K562 (cell line): ENCODE measurements around the gene PLD1. TPM values are rescaled to one million over a fixed set of nuclear protein-coding genes. Genes with fewer than 3 reads are reported as not detected.

ENCODE experiments used
- ATAC-seq: fragments of 200-7000 bp; cut with Tn5 transposase; 3 replicates; pipeline ENCODE4 v1.9.1; 2020; ENCODE audit warnings: moderate library complexity
- BruUV-seq: library from RNA; stranded (reverse); fragments of 400-500 nt; replicated peaks from 2 replicates; lab custom pipeline; 2021; lab: Mats Ljungman, UMichigan
- CTCF ChIA-PET: fragments of 300-600 bp; formaldehyde crosslinking; extraction: SDS; loops from one replicate; lab custom pipeline; 2021; ENCODE audit warnings: low intra/inter-chr PET ratio; lab: Yijun Ruan, JAX
- POLR2A ChIA-PET: fragments of 300-600, 350-650 bp; sonication (Branson Sonifier 250); formaldehyde crosslinking; extraction: SDS; loops from one replicate; lab custom pipeline; 2021; ENCODE audit warnings: antibody characterized with exemption, inconsistent platforms; lab: Yijun Ruan, JAX
- DNase-seq, 4 experiments: peaks; one replicate each; pipeline versions ENCODE4 v3.0.0 to v3.0.0-alpha.2; 2011 to 2018; ENCODE audit warnings: low spot score in 3 of 4, mixed read lengths in 3 of 4; ENCODE audit errors: extremely low read depth in 1 of 4
- FAIRE-seq: peaks from 2 replicates; lab custom pipeline; 2011; peaks lifted over from hg19 to GRCh38; lab: Jason Lieb, UNC
- H2AFZ ChIP-seq: 2 replicates; pipeline ENCODE4 v1.6.0; 2011; ENCODE audit warnings: low read depth, low read length, control low read depth, inconsistent platforms
- H3K27ac ChIP-seq: fragments of 200-600 bp; 3 replicates; pipeline ENCODE4 v1.8.0; 2011; ENCODE audit warnings: low read depth, mild to moderate bottlenecking, control low read depth, inconsistent platforms, low read length, moderate library complexity, mixed read lengths; ENCODE audit errors: extremely low read depth
- H3K27me3 ChIP-seq, 2 experiments: fragments of 300-600 bp in 1 of 2; 2 replicates in 1 of 2; 3 replicates in 1 of 2; pipeline versions ENCODE4 v1.6.0 to v1.8.0; 2011; ENCODE audit warnings: inconsistent platforms in 2 of 2, low read length in 2 of 2, mild to moderate bottlenecking in 1 of 2, mixed read lengths in 1 of 2, moderate library complexity in 1 of 2; ENCODE audit not compliant: control insufficient read depth in 2 of 2, insufficient read depth in 2 of 2
- H3K36me3 ChIP-seq: fragments of 300-600 bp; 3 replicates; pipeline ENCODE4 v1.8.0; 2011; ENCODE audit warnings: mild to moderate bottlenecking, low read length, inconsistent platforms; ENCODE audit not compliant: control insufficient read depth, insufficient read depth
- H3K4me1 ChIP-seq, 2 experiments: fragments of 200-600 bp in 1 of 2; replicated peaks in 1 of 2; 2 replicates in 1 of 2; 3 replicates in 1 of 2; pipeline versions ENCODE4 v1.5.1 to v1.8.0; 2011; ENCODE audit warnings: inconsistent platforms in 2 of 2, low read length in 2 of 2, mild to moderate bottlenecking in 1 of 2, mixed read lengths in 1 of 2, moderate library complexity in 1 of 2; ENCODE audit not compliant: control insufficient read depth in 2 of 2, insufficient read depth in 2 of 2
- H3K4me2 ChIP-seq: 2 replicates; pipeline ENCODE4 v1.6.1; 2011; ENCODE audit warnings: low read length, control low read depth, inconsistent platforms, mixed read lengths; ENCODE audit not compliant: insufficient read depth
- H3K4me3 ChIP-seq: fragments of 200-600 bp; sonication (generic), shearing (Covaris generic); 2 replicates; pipeline ENCODE4 v1.5.1; 2016; ENCODE audit warnings: control low read depth, inconsistent platforms
- H3K79me2 ChIP-seq: fragments of 200-600 bp; 3 replicates; pipeline ENCODE4 v1.8.0; 2011; ENCODE audit warnings: low read length, inconsistent platforms; ENCODE audit not compliant: control insufficient read depth, insufficient read depth
- H3K9ac ChIP-seq, 2 experiments: 2 replicates each; pipeline versions ENCODE4 v1.6.0 to v1.6.1; 2011; ENCODE audit warnings: low read depth in 2 of 2, low read length in 2 of 2, control low read depth in 1 of 2, inconsistent platforms in 1 of 2, mild to moderate bottlenecking in 1 of 2, mixed read lengths in 1 of 2; ENCODE audit not compliant: insufficient read depth in 1 of 2
- H3K9me1 ChIP-seq: one replicate; pipeline ENCODE4 v1.6.0; 2011; ENCODE audit warnings: inconsistent platforms, mild to moderate bottlenecking, low read length, moderate library complexity; ENCODE audit not compliant: control insufficient read depth, insufficient read depth
- H3K9me3 ChIP-seq: replicated peaks from 2 replicates; pipeline ENCODE4 v1.5.1; 2011; ENCODE audit warnings: low read depth, low read length, inconsistent platforms; ENCODE audit not compliant: control insufficient read depth, insufficient read depth
- H4K20me1 ChIP-seq: replicated peaks from 2 replicates; pipeline ENCODE4 v1.6.1; 2011; ENCODE audit warnings: low read length, inconsistent platforms, mixed read lengths; ENCODE audit not compliant: control insufficient read depth, insufficient read depth
- FOSL1 ChIP-seq: fragments of 200-800 bp; sonication (Bioruptor generic); conservative IDR thresholded peaks from 2 replicates; pipeline ENCODE4 v1.6.1; 2016; ENCODE audit warnings: missing genetic modification characterization, missing compliant biosample characterization
- HNRNPLL ChIP-seq: fragments of 200-400 bp; formaldehyde crosslinking; IDR thresholded peaks from 2 replicates; pipeline ENCODE4 v1.6.1; 2017; ENCODE audit warnings: low read length, low read depth, mild to moderate bottlenecking; ENCODE audit not compliant: poor library complexity, severe bottlenecking
- ILK ChIP-seq: fragments of 450-650 bp; IDR thresholded peaks from 2 replicates; pipeline ENCODE4 v1.6.1; 2016; ENCODE audit warnings: missing genetic modification characterization, low read depth, mild to moderate bottlenecking, missing compliant biosample characterization, moderate library complexity, borderline replicate concordance
- KDM4B ChIP-seq, 2 experiments: fragments of 450-650 bp in 1 of 2; sonication (generic) in 1 of 2; IDR thresholded peaks; 2 replicates each; pipeline ENCODE4 v1.6.1; 2016 to 2017; ENCODE audit warnings: borderline replicate concordance in 2 of 2, antibody characterized with exemption in 1 of 2, low read depth in 1 of 2, mild to moderate bottlenecking in 1 of 2
- RNF2 ChIP-seq: sonication (generic); IDR thresholded peaks from 2 replicates; pipeline ENCODE4 v1.6.1; 2016
- VEZF1 ChIP-seq: fragments of 200-800 bp; sonication (Bioruptor generic); IDR thresholded peaks from 2 replicates; pipeline ENCODE4 v1.6.1; 2017; ENCODE audit warnings: missing genetic modification characterization, missing compliant biosample characterization
- ZNF512 ChIP-seq: IDR thresholded peaks from 2 replicates; pipeline ENCODE4 v1.6.1; 2016; ENCODE audit warnings: missing genetic modification characterization, missing compliant biosample characterization
- WGBS: fragments of 100-300 bp; shearing (Covaris generic); methylation state at CpG from one replicate; pipeline ENCODE4 v1.1.6; 2016; ENCODE audit warnings: low coverage, mixed read lengths; ENCODE audit not compliant: insufficient coverage; ENCODE audit errors: missing lambda C conversion rate; 5-methylcytosine and 5-hydroxymethylcytosine counted together
- in situ Hi-C: fragments of 300-500 bp; cut with MboI; formaldehyde crosslinking; loops from 4 replicates; pipeline ENCODE4 v1.15.0; 2018; ENCODE audit warnings: inconsistent platforms, mixed read lengths
- intact Hi-C: fragments of 100-400 bp; cut with micrococcal nuclease; formaldehyde crosslinking; loops from 2 replicates; pipeline ENCODE4 v1.14.2; 2022
- polyA plus RNA-seq, 8 experiments: library from polyadenylated mRNA; depleted of rRNA in 4 of 8; stranded (reverse) in 5 of 8; unstranded in 3 of 8; fragments of >200 nt; fragmentation: Nextera tagmentation in 2 of 8; fragmentation: Illumina TruSeq in 1 of 8; extraction: Ambion mirVana in 2 of 8; extraction: Trizol in 1 of 8; gene quantifications; 2 replicates each; pipeline versions ENCODE4 v1.2.1 to v1.2.3, GENCODE V29; 2011 to 2014; ENCODE audit warnings: inconsistent platforms in 1 of 8, missing spikeins in 1 of 8
- total RNA-seq, 7 experiments: library from RNA; depleted of rRNA in 6 of 7; stranded (reverse); fragments of >200 nt in 6 of 7; fragmentation: Illumina TruSeq in 2 of 7; extraction: Trizol in 2 of 7; gene quantifications; 2 replicates each; pipeline versions ENCODE4 v1.2.1 to v1.2.3, GENCODE V29; 2011 to 2021; ENCODE audit warnings: low replicate concordance in 1 of 7

PLD1 gene
- total and polyA plus RNA-seq, 9 of the 15 experiments (the other 6 are each of a cell fraction or from before 2014, with no cell fraction given): 8.4 to 26.1 (median 18.6) TPM

- in situ Hi-C loops: no loop called here
- peaks cover 0 to 15% of the 10 kb centered on the region in 2 experiments; a peak in 3 of 5 replicates for H3K4me1 ChIP-seq
- BruUV-seq: no TSS peak
- no peaks in the 10 kb centered on the region for H3K9me1 ChIP-seq
- DNase-seq: no peak
- CTCF ChIA-PET: interaction anchor here (0.7 to 1.0 kb wide), 2 partner anchors 219 to 871 kb away, joined by 3 to 4 read pairs; no protein-coding TSS in a partner anchor
- POLR2A ChIA-PET: interaction anchor here (1.4 kb wide), 1 partner anchor 447 kb away, joined by 3 read pairs; no protein-coding TSS in a partner anchor
- WGBS: 48% methylated on average over 5 of the region's 5 CpGs
- H2AFZ ChIP-seq: no peak overlapping the region
- H3K9me3 ChIP-seq: no peaks in the 10 kb centered on the region
- no peaks in the 10 kb centered on the region for H4K20me1 ChIP-seq
- no peak for ATAC-seq
- H3K79me2 ChIP-seq: no peaks in the 10 kb centered on the region
- intact Hi-C loops: loop anchor here (5.0 to 10.0 kb wide), 2 partner anchors 221 to 642 kb away; no protein-coding TSS in a partner anchor
- H3K9ac ChIP-seq: no peak overlapping the region
- H3K4me2 ChIP-seq: no peak overlapping the region
- H3K27ac ChIP-seq: no peak overlapping the region
- TF ChIP-seq RNF2 (no peak), FOSL1 (no peak), VEZF1 (CRISPR knock-in tag) (no peak), ZNF512 (tag) (no peak), HNRNPLL (no peak), ILK (no peak), KDM4B (IDR thresholded peaks at IDR 0.05; ENCODE audit: borderline replicate concordance in 2 of 2, low read depth in 1 of 2) (no peak)
- no peaks in the 10 kb centered on the region for H3K27me3 ChIP-seq
- no peak for FAIRE-seq
- no peaks in the 10 kb centered on the region for H3K36me3 ChIP-seq
- H3K4me3 ChIP-seq: no peak overlapping the region
These were observed 22.7 kb upstream of the PLD1 start for GRCh38 chr3:171832989-171833388.
